Stimulated activated CD4-positive, alpha-beta T cell treated with anti-CD3 and anti-CD28 coated beads, Interleukin-15, amount 100 ng/mL, for 24 hours (primary cell): ENCODE data around the gene CDX1.

Experiments
- DNase-seq: peaks from one replicate; pipeline ENCODE4 v3.0.0-alpha.2; 2020

Gene CDX1

DNA sequence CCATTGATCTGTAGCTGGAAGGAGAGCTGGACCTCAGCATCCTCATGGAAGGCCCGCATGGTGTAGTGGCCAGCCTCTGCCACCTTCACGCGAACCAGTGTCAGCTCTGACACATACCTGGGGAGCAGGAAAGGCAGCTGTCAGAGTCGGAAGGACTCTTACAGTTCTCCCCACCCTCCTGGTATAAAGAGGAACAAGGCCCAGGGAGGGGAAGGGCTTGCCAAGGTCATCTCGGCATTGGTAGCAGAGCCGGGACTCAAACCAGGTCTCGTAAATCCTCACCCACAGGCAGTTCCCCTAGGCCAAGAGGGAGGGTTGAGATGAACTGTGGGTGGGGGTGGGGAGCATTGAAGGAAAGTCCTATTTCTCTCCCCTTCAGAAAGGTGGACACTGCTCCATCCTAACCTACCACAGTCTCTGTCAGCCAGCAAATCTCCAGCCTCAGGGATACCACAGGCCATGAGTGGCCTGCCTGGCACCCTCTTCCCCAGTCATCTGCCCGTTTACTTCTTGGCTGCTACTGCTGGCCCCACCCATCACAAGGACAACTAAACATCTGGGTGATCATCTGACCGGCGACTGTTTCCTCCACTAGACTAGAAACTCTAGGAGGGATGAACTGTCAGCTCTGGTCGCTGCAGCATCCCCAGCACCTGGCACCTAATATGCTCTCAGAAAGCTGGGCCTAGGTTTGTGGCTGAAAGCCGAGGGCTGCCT lies 34.4 kb upstream of the CDX1 start:
- no peak for DNase-seq

DNA sequence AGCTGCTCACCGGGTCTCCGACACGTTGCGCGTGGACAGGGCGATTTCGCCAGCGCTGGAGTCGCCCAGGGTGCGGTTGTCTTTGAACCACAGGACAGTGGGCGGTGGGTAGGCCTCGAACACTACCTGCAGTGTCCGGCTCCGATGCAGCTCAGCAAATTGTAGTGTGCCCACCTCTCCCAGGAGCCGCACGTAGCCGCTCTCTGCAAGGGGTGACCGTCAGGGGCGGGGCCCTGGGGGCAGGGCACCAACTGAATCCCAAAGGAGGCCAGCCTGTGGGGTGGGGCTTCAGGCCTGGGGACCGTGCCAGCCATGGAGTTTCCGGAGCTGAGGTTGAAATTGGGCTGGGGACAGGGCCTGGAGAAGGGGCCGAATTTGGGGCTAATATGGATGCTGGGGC lies 33.8 kb upstream of the CDX1 start:
- no peak for DNase-seq

- no peak for DNase-seq
These were observed 32.9 kb upstream of the CDX1 start for GRCh38 chr5:150133581-150134197.

GRCh38 chr5:150134198-150134588 lies 32.4 kb upstream of the CDX1 start:
- DNase-seq: no peak

DNA sequence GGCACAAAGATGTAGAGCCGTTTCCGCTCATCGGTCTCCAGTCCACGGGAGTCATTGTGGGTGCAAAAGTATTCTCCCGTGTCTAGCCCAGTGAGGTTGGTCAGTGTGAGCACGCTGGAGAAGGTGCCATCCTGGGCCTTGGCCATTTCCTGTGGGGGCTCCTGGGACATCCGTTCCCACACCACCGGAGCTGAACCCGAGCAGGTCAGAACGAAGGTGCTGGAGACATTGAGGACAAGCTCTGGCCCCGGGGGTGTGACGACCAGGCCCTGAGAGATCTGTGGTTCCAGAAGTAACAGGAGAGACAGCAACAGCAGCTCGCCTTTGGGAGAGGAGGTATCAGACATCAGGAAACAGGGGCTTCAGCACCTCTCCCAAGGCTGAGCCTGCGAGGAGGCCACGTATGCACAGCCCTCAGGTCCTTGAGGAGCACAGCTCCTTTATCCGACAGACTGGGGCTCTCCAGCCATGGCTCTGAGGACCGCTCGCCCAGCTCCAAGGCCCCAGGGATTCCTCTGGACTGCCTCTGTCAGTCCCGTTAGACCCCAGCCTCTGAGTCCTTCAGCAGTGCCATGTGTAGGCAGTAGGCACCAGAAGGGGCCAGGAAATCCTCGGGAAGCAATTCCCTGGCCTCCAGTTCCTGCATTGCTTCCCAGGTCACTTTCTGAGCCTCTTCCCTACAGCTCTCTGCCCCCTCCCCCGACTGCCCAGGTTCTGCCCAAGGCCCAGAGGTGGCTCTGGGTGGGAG lies 30.8 kb upstream of the CDX1 start:
- DNase-seq: no peak

GRCh38 chr5:150136305-150137167 lies 30.0 kb upstream of the CDX1 start:
- no peak for DNase-seq

DNA sequence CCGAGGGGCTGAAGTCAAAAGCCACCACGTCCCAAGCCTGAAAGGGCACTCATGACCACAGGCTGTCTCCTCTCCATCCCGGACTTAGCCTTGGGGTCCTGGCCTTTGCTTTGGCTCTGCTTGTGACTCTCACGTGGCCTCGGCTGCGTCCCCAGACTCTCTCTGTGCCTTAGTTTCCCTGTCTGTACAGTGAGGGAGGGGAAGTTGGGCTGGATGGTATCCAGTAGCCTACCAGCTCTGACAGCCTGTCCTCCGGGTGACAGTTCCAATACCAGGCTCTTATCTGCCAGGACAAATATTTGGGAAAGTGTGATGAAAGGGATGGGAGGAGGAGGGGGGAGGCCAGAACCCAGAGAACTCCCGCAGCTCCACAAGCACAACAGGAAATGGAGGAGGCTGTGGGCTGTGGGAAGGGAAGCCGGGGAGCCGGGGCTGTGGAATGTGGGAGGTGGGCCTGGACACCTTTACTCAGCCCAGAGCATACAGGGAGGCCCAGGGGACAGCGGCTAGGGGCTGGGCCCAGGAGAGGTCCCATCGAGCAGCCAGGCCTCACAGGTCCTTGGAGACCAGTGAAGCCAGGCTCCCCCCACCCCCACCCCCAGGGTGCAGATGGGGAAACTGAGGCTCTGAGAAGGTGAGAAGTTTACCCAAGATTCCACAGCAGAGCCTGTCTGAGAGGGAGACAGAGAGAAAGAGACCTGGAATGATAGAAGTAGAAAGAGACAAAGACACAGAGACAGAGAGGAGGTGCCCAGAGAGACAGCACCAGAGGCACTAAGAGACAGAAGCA lies 29.2 kb upstream of the CDX1 start:
- DNase-seq: no peak

- DNase-seq: no peak
These were observed 28.6 kb upstream of the CDX1 start for GRCh38 chr5:150137997-150138396.

GRCh38 chr5:150138551-150139265 lies 27.9 kb upstream of the CDX1 start:
- DNase-seq: no peak

DNA sequence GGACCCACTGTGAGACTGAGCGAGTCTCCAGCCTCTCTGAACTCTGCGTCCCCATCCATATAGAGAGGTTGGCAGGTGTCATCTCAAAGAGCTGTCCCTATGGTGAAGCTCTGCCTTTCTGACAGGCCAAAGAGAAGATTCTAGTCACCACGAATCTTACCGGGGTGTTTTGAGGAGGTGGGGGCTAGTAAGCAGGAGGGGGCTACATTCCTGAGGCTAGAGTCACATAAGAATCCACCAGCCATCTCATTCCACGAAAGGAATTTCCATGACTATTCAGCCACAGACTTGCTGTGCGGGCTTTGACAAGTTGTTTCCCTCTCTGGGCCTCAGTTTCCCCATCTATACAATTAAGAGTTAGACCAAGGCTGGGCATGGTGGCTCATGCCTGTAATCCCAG lies 27.2 kb upstream of the CDX1 start:
- DNase-seq: no peak

GRCh38 chr5:150140830-150141229 lies 25.7 kb upstream of the CDX1 start:
- DNase-seq: no peak

DNA sequence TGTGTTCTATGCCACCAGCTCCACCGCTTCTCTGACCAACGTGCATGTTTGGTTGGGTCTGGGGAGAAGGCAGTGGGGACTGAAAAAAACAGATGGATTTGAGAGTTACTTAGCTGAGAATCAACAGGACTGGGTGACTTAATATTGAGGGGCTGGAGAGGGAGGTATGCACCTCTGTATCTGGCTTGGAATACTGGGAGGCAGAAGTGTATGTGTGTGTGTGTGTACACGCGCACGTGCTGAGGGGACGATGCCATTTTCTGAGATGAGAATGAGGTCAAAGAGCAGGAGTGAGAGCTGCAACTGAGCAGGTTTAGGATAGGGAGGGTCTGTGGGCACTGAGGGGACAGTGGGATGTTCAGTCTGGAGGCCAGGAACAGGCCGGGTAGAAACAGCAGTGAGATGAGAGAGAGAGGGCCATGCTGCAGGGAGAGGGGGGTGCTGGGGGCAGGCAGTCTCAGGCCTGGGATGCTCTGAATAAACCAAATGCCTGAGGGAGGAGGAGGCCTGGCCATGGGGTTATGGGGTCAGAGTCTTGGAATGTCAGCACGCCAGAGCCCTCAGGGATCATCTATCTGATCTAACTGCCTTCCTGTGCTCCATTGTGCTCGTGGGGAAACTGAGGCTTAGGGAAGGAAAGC lies 24.9 kb upstream of the CDX1 start:
- DNase-seq: no peak

DNA sequence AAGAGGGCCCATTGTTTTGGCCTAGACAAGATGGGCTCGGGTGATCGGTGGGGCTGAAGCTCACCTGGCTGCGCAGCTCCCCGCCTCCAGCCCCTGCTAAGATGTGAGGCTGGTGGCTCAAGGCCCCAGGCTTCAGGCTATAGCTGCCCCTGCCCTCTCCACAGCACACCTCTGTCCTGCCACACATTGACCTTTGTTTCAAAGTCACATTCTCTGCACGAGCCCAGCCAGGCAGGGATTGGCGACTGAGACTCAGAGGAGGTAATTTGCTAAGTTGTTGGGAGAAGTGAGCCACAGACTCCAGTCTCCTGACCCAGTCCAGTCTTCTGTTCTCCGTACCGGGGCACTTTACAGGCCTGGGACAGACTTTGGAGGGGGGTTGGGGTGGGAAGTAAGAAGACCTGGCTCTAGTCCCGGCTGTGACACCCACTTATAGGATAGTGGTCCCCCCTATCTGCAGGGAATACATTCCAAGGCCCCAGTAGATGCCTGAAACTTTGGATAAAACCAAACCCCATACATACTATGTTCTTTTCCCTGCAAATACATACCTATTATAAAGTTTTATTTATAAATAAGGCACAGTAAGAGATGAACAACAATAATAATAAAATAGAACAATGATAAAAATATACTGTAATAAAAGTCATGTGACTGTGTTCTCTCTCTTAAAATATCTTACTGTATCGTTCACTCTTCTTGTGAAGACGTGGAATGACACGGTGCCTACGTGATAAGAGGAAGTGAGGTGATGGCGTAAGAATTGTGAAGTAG lies 24.2 kb upstream of the CDX1 start:
- DNase-seq: no peak

GRCh38 chr5:150142959-150143349 lies 23.6 kb upstream of the CDX1 start:
- no peak for DNase-seq

DNA sequence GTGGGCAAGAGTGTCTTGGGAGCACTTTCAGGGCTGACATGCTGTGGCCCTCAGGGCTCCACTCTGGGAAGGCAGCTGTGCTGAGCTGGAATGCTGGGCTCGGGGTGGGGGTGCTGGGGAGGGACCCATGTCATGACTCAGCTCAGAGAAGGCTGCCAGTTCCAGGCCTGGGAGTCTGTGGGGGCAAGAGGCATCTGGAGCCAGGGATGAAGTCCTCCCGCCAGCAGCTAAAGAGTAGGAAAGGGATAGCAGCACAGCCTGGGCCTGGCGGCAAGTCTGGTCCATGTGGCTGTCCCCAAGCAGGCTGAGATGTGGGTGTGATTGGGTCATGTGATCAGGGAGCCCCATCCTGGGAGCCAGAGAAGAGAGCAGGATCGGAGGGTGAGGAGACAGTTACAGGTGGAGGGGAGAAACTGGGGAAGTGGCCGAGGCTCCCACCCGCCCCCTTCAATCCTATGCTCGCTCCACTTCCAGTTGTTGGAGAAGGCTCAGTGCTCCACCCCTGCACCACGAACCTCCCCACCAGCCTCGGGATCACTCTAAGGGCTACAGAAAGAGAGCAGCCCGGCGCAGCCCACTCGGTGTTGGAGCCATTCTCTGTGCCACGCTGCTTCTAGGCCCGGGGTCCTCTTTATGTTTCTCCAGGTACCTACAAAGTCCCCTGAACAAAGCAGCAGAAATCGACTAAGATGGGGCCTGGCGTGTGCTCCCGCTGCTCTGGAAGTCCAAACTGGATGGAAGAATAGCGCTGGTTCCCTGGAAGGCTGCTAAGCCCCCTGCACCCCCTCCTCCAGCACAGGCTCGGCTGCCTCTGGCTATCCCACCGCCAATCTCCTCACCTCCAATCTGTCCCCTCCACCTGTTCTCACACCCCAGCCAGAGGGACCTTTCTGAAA lies 23.0 kb upstream of the CDX1 start:
- no peak for DNase-seq

DNA sequence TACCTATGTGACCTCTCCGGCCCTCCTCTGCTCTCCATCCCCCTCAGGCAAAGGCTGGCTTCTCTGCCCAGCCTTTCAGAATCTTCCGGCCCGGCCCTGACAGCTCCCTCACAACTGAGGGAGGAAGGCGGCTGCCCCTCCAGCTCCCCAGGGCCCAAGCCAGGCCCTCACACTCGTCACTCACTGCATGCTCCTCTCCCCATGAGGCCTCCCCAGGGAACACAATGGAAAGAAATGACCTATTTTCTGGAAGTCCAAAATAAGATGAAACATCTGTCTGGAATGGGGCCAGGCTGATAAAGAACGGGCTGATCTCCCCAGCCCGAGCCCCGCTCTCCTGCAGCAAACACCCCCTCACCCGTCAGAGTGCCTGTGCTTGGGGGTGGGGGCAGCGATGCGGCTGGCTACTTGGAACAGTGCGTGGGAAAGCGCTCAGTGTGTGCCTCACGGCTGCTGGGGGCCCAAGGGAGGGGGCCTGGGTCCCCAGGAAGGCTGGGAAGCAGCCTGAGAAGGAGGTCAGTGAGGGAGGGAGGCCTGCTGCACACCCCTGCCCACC lies 22.3 kb upstream of the CDX1 start:
- DNase-seq: no peak

- no peak for DNase-seq
These were observed 21.7 kb upstream of the CDX1 start for GRCh38 chr5:150144879-150145278.

GRCh38 chr5:150146235-150146634 lies 20.3 kb upstream of the CDX1 start:
- DNase-seq: no peak
